HUDEP-2 (cell line): Measurements from ENCODE around the gene ERP29.
"Not testable (repeated sequence)": the region's sequence is repeated elsewhere in the genome, so short reads cannot be mapped to it uniquely, and the experiment has no call there.

Experiments used
- DNase-seq, 76 experiments: peaks; one replicate each; lab custom pipeline; 2025; ENCODE audit not compliant: unreplicated experiment in 76 of 76; lab: John Stamatoyannopoulos, UW

Gene ERP29

DNA sequence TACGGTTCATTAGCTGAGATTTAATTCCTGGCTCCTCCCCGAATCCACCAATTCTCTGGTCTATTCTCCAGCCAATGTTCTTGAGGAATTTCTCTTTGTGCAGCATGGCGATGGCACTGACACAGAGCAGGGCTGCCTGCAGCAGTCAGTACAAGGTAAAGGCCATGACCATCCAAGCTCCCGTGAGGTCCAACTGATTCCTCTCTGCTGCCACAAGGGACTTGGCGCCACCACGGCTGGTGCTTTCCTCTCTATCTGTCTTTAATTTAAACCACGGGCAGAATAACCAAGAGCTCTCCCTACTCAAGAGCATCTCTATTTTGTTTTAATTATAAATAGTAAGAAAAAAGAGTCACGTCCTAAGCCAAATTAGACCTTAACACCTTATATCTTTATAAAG, 12.4 kb upstream of the ERP29 start:
- no peak for DNase-seq

DNA sequence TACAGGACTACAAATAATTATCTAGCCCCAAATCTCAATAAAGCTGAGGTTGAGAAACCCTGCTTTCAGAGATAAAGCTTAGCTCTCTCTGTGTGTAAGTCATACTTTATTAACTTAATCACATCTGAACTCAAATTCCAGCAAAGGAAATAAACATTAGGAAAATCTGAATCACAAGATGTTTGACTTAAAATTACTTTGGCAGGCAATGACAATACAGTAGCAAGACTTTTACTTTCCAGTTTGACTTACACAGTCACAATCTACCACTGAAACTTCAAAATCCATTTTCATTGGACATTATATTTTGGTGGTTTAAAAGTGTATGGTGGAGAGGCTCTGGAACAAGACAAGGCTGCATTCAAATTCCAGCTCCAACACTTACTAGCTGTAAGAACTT, 11.7 kb upstream of the ERP29 start:
- DNase-seq, result no peak

DNA sequence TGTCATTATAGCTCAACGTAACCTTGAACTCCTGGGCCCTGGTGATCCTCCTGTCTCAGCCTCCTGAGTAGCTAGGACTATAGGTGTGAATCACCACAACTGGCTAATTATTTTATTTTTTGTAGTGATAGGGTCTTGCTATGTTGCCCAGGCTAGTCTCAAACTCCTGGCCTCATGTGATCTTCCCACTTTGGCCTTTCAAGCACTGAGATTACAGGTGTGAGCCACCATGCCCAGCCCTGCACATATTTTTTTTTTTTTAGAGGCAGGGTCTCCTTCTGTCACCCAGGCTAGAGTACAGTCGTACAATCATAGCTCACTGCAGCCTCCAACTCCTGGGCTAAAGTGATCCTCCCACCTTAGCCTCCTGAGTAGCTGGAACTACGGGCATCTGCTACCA, 9.2 kb upstream of the ERP29 start:
- no peak for DNase-seq

DNA sequence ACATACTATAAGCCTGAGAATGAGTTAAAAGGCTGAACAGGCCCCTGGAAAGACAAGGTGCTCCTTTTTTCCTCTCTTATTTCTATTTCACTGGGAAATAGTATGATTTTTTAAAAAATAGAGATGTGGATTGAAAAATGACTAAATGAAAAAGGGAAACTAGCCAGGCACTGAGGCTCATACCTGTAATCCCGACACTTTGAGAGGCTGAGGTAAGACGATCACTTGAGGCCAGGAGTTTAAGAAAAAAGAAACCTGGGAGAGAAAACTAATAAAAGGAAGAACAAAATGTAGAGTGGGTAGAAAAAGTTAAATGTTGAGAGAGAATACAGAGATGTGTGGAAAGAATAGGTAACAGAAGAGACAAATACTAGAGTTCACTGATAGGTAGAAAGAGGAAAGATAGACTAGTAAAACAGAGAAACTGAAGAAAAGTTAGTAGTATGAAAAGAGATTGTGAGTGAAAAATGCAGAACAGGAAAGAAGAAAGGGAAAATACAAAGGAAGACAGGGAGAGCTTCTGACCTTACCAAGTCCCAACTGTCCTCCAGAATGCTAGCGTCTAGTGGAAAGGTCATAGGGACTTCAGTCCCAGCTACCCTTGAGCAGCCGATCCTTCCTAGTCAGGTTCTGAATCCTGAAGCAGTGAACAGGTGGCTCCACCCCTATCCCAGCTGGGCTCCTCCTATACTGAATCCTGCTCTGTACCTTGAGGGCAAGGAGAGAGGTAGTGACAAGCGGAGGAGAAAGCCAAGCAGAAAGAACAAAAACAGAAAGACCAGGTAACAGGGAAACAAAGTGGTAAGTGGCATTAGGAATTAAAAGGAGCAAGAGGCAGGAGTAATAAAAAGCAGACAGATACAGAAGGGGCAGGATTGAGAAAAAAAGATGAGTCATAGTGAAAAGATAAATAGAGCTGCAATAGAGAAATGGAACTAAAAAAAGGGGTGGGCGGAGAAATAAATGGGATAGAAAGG, 7.5 kb upstream of the ERP29 start:
- DNase-seq, result no peak

DNA sequence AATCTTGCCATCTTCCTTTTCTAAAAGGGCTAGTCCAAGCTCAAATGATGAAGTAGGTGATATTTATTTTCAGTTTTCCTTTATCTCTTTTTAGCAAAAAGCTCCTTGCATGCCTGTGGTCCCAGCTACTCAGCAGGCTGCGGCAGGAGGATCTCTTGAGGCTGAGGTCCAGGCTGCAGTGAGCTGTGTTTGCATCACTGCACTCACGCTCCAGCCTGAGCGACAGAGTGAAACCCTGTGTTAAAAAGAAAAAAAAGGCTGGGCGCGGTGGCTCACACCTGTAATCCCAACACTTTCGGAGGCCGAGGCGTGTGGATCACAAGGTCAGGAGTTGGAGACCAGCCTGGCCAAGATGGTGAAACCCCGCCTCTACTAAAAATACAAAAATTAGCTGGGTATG, 5.3 kb upstream of the ERP29 start:
- no peak for DNase-seq

DNA sequence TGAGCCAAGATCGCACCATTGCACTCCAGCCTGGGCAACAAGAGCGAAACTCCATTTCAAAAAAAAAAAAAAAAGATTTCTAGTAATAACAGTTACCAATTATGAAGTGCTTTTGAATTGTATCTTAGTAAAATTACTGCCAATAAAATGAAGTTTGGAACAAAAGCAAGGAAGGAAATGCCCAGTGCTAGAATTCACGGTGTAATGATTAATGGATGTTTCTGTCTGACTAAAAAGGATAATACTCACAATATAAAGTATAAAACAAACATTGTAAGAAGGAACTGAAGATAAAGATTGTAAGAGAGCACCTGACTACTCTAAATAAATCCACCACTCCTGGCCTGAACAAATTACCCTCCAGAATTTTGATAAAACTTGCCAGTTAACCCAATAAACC, 4.3 kb upstream of the ERP29 start:
- no peak for DNase-seq

DNA sequence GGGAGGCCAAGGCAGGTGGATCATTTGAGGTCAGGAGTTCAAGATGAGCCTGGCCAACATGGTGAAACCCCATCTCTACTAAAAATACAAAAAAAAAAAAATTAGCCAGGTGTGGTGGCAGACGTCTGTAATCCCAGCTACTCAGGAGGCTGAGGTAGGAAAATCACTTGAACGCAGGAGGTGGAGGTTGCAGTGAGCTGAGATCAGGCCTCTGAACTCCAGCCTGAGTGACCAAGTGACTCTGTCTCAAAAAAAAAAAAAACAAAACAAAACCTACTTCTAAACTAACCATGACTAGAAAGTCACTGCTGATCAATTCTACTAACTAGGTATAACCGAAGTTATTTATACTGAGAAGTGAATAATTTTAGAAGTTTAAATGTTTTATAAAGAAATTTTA, 3.6 kb upstream of the ERP29 start:
- not testable (repeated sequence) for DNase-seq

DNA sequence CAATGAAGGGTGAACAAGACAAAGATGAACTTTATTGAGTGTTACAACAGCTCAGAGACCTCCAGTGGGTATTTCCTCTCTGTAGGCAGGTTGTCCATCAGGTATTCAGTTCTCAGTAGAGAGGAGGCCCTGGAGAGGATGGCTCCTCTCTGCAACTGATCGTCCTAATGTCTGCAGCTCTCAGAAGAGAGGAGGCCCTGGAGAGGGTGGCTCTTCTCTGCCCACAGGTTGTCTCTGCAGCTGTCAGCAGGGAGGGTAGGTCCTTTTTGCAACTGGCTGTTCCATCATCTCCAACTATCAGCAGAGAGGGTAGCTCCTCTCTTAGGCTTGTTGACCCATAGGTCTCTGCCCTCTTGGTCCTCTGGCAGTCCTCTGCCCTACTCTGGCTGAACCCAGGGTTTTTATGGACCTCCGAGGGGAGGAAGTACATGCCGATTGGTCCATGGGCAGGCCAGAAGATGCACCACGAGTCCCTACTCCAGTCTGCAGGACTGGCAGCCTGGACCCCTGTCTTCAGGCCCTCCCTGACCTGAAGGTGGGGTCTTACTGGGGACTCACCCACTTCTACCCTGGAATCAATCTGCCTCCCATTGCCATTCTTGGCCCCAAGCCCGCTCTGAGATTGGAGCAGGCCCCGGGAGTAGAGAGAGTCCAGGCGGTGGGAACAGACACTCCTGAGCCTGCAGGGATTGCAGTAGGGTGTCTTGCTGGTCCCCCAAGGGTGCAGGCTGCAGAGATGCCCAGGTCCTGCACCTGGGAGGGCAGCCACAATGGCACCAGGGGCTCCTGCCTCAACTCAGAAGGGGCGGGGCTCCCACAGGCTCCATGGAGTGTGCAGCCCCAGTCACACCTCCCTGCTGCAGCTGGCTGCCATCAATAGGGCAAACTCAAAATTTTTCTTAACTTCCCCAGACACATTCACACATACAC, 2.5 kb upstream of the ERP29 start:
- DNase-seq, result no peak

DNA sequence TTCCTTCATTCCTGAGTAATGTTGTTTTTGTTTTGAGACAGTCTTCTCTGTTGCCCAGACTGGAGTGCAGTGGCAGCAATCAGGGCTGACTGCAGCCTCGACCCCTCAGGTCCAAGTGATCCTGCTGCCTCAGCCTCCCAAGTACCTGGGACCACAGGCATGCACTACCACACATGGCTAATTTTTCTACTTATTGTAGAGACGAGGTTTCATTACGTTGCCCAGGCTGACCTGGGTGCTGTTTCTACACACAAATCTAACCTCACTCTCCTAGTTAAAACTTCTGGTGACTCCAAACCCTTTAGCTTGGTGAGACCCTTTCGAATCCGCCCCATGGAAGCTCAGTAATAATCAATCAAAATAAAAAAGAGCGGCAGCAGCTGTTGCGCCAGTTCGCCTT, 1.5 kb upstream of the ERP29 start:
- DNase-seq, result no peak

DNA sequence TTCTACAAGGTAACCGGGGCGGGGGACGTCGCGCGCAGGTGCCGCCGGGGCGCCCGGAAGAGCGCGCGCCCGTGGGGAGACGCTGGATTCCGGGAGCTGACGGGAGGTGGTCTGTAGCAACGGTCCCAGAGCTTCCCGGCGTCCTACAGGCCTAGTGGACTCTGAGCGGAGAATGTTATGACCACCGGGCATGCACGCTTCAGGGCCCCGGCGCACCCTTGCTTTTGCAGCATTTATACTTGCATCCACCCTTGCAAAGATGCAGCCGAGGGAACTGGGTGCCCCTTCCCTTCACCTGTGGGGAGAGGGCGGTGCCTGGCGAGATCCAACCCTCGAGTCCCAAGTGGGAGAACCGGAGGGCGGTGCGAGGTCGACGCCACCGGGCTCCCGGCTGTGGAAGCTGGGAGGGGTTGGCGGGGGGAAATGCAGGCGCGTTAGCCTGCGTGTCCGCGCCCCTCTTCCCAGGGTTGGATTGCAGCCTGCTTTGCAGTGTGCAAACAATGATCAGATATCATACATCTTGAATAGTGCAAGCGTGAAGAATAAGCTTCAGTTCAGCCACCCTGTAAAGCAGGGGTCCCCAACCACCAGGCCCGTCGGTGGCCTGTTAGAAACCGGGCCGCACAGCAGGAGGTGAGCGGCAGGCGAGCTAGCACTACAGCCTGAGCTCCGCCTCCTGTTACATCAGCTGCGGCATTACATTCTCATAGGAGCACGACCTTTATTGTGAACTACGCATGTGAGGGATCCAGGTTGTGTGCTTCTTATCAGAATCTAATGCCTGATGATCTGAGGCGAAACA, 576 bp downstream of the ERP29 start:
- peak in 70 of 76 experiments; percentile 26 to 86 (median 62) for DNase-seq

DNA sequence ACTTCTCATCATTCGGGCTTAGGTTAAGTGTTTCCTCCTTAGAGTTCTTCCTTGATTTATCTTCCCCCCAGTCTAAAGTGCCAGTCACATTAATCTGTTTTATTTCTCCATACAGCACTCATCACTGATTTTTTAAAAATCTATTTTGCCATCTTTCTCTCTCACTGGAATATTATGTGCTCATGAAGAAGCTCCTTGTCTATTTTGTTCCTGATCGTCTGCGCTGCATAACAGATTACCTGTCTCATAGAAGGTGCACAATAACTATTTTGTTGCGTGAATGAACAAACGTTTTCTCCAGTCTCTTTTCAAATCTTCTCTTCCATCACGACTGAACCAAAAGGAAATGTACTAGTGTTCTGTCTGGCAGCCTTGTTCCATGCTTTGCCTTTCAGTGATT, 2.7 kb downstream of the ERP29 start:
- DNase-seq, result no peak

DNA sequence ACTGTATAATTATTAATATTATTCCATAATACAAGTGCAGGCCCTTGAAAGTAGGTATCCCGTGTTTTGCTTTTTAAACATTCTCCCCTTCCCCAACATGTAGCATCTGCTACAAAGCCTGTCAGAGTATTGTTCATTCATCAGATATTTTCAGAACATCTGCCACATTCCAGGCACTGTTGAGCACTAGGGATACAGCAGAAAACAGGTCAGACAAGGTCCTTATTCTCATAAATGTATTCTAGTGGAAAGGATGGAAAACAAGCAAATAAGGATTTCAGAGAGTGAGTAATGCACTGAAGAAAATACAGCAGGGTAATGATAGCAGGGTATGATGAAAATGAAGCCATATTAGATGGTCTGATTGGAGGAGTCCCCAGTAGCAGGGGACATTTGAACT, 3.8 kb downstream of the ERP29 start:
- DNase-seq, result no peak

DNA sequence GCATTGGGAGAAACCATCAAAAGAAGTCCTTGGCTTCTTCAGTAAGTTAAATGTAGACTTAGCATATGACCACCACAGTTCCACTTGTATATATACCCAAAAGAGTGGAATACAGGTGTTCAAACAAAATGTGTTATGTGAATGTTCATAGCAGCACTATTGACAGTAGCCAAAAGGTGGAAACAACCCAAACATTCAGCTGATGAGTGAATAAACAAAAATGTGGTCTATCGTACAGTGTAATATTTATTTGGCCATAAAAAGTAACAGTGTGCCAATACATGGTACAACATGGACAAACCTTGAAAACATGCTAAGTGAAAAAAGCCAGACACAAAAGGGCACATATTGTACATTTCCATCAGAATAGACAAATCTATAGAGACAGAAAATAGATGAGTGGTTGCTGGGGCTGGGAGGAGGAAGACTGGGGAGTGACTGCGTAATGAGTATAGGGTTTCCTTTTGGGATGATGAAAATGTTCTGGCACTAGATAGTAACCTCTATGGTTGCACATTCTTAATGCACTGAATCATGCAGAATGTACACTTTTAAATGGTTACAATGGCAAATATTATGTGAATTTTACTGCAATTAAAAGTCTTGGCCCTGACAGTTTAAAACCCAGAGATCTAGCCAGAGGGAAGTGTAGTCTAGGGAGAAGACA, 5.5 kb downstream of the ERP29 start:
- no peak for DNase-seq

DNA sequence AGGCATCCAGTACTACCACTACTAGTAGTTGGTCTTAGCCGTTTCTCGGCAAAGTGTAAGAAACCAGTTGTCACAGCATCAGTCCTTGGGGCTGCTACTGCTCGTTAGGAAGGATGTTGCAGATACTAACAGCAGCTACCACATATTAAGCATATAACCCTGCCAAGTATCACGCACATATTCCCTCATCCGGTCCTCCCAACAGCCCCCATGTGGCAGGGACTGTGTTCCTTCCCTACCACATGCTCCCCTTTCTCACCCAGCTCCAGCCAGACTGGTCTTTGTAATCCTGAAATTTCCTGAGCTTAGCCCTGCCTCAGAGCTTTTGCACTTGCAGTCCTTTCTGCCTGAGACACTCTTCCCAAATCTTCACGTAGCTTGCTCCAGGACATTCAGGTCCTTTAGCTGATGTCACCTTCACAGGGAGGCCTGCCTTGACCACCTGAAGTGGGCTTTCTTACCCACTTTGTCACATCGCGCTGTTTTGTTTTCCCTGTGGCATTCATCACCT, 7.8 kb downstream of the ERP29 start:
- no peak for DNase-seq

DNA sequence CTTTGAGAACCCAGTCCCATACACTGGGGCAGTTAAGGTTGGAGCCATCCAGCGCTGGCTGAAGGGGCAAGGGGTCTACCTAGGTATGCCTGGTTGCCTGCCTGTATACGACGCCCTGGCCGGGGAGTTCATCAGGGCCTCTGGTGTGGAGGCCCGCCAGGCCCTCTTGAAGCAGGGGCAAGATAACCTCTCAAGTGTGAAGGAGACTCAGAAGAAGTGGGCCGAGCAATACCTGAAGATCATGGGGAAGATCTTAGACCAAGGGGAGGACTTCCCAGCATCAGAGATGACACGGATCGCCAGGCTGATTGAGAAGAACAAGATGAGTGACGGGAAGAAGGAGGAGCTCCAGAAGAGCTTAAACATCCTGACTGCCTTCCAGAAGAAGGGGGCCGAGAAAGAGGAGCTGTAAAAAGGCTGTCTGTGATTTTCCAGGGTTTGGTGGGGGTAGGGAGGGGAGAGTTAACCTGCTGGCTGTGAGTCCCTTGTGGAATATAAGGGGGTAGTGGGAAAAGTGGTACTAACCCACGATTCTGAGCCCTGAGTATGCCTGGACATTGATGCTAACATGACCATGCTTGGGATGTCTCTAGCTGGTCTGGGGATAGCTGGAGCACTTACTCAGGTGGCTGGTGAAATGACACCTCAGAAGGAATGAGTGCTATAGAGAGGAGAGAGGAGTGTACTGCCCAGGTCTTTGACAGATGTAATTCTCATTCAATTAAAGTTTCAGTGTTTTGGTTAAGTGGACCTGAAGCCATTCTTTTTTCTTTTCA, 9.2 kb downstream of the ERP29 start:
- no peak for DNase-seq

DNA sequence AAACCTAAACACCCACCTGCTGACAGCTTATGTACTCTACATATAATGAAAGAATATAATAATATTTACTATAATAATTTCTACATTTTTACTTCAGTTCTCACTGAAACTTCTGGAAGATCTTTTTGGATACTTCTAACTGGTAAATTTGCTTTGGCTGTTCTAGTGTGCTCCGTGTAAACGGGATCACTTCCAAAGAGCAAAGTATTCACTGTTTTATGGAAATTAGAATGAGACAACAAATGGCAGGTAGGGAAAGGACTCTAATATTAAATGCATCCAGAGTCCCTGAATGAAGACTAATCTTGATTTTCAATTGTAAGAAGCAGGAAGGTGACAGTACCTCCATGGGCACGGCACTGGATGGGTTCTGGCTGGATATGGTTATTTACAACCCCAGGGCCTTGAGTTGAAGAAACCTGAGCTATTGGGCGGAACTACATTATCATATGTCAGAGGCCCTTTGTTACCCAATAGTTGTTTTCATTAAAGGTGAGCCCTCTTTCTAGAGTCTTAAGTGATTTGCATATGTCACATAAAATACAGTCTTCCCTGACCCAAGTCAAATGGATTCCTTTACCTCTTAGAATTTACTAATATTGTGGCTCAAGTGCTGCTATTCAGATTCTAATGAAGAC, 10.7 kb downstream of the ERP29 start:
- DNase-seq, result no peak

DNA sequence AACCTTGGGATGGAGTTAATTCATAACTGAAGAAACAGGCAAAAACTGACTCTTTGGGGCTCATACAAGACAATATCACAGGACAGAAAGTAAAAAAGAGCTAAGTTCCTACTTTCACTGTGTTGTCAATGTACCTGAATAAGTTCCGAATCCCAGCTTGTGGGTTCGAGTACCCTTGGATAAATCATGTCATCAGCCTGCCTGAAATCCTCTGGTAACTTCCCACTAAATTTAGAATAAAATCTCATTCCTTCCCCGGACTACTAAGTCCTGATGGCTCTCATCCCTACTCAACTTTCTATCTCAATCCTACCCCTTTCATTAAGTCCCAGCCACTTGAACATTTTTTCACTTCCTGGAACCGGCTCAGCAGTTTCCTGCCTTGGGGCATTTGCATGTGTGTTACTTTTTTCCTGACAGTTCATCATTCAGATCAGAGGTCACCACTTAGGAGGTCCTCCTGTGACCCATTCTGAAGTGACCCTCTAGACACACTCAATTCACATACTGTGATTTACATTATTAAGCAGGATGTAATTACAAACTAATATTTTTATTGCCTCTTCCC, 12.7 kb downstream of the ERP29 start:
- DNase-seq, result no peak

DNA sequence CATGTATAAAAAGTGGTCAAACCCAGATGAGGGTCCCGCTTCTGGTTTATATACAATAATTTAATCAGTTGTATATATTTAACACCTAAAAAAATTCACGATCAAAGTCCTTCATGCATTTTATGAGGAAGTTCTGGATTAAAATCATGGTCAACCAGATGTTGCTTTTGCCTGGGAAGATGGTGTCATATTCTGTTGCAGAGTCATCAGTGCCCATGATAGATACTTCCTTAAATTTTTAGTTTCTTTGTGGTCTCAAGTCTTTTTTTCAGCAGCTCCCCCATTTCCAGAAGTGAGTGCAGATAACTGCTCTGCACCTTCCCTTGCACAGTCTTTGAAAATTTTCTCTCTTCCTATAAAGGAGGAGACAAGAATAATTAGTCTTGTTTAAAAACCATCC, 16.1 kb downstream of the ERP29 start:
- no peak for DNase-seq
